HepG2 (cell line): Measurements from ENCODE around the gene MAP3K4. TPM values are rescaled to one million over a fixed set of nuclear protein-coding genes. Genes with fewer than 3 reads are reported as not detected.

Experiments used
- ATAC-seq: fragments of 200-7000 bp; cut with Tn5 transposase; 3 replicates; pipeline ENCODE4 v1.9.1; 2020; ENCODE audit warnings: mild to moderate bottlenecking, moderate library complexity
- BruUV-seq: library from RNA; stranded (reverse); fragments of 400-500 nt; replicated peaks from 2 replicates; lab custom pipeline; 2021; lab: Mats Ljungman, UMichigan
- CTCF ChIA-PET: fragments of 300-600 bp; formaldehyde crosslinking; extraction: SDS; loops from one replicate; lab custom pipeline; 2021; ENCODE audit warnings: low total read pairs, inconsistent platforms, low intra/inter-chr PET ratio; lab: Yijun Ruan, JAX
- POLR2A ChIA-PET: fragments of 350-600 bp; sonication (Branson Sonifier 250); formaldehyde crosslinking; loops from one replicate; lab custom pipeline; 2020; ENCODE audit warnings: antibody characterized with exemption, inconsistent platforms; lab: Yijun Ruan, JAX
- DNase-seq: peaks from one replicate; pipeline ENCODE4 v3.0.0-alpha.2; 2015; ENCODE audit warnings: low spot score
- FAIRE-seq: peaks from 3 replicates; lab custom pipeline; 2011; peaks lifted over from hg19 to GRCh38; lab: Jason Lieb, UNC
- H2AFZ ChIP-seq: one replicate; pipeline ENCODE4 v1.6.1; 2011; ENCODE audit warnings: low read length, inconsistent platforms
- H3K27ac ChIP-seq: fragments of 300-600 bp; 3 replicates; pipeline ENCODE4 v1.8.0; 2011; ENCODE audit warnings: mixed run types, mild to moderate bottlenecking, mixed read lengths, low read length, inconsistent platforms; ENCODE audit not compliant: insufficient read depth; ENCODE audit errors: extremely low read length
- H3K27me3 ChIP-seq, 2 experiments: fragments of 200-600 bp in 1 of 2; 2 replicates in 1 of 2; 3 replicates in 1 of 2; pipeline versions ENCODE4 v1.6.0 to v1.8.0; 2011; ENCODE audit warnings: low read length in 2 of 2, mild to moderate bottlenecking in 2 of 2, moderate library complexity in 2 of 2, inconsistent platforms in 1 of 2; ENCODE audit not compliant: insufficient read depth in 2 of 2, control insufficient read depth in 1 of 2
- H3K36me3 ChIP-seq, 2 experiments: fragments of 200-600 bp in 1 of 2; replicated peaks in 1 of 2; 2 replicates in 1 of 2; 3 replicates in 1 of 2; pipeline versions ENCODE4 v1.5.1 to v1.8.0; 2011; ENCODE audit warnings: low read length in 2 of 2, inconsistent platforms in 1 of 2; ENCODE audit not compliant: insufficient read depth in 2 of 2, control insufficient read depth in 1 of 2
- H3K4me1 ChIP-seq: 2 replicates; pipeline ENCODE4 v1.5.1; 2012; ENCODE audit warnings: low read length, inconsistent platforms; ENCODE audit not compliant: insufficient read depth
- H3K4me2 ChIP-seq: 2 replicates; pipeline ENCODE4 v1.6.0; 2011; ENCODE audit warnings: low read depth, low read length, inconsistent platforms
- H3K4me3 ChIP-seq, 3 experiments: fragments of 200-600 bp in 1 of 3; sonication (generic), shearing (Covaris generic) in 1 of 3; replicated peaks in 1 of 3; 2 replicates each; pipeline ENCODE4 v1.5.1; 2011 to 2016; ENCODE audit warnings: low read length in 3 of 3, inconsistent platforms in 2 of 3, low read depth in 2 of 3, mild to moderate bottlenecking in 2 of 3, control low read depth in 1 of 3, mixed read lengths in 1 of 3; ENCODE audit not compliant: insufficient read depth in 1 of 3
- H3K79me2 ChIP-seq: one replicate; pipeline ENCODE4 v1.6.1; 2011; ENCODE audit warnings: low read length, inconsistent platforms; ENCODE audit not compliant: insufficient read depth
- H3K9ac ChIP-seq: 2 replicates; pipeline ENCODE4 v1.6.0; 2011; ENCODE audit warnings: mild to moderate bottlenecking, low read depth, low read length, inconsistent platforms; ENCODE audit not compliant: insufficient read depth
- H3K9me3 ChIP-seq: 2 replicates; pipeline ENCODE4 v1.5.1; 2012; ENCODE audit warnings: mild to moderate bottlenecking, low read length
- H4K20me1 ChIP-seq: 2 replicates; pipeline ENCODE4 v1.6.0; 2011; ENCODE audit warnings: inconsistent platforms, mild to moderate bottlenecking, low read length, moderate library complexity; ENCODE audit not compliant: insufficient read depth
- ATF4 ChIP-seq, 2 experiments: fragments of 450-650 bp in 1 of 2; sonication (generic) in 1 of 2; formaldehyde crosslinking; IDR thresholded peaks; 2 replicates each; pipeline versions ENCODE4 v1.5.0 to v1.8.0; 2020 to 2022; ENCODE audit warnings: mild to moderate bottlenecking in 1 of 2, missing genetic modification reagents in 1 of 2
- ATF5 ChIP-seq: sonication (generic); formaldehyde crosslinking; IDR thresholded peaks from 2 replicates; pipeline ENCODE4 v1.4.0; 2020; ENCODE audit warnings: mild to moderate bottlenecking, low read depth, missing genetic modification reagents
- DDIT3 ChIP-seq: sonication (generic); formaldehyde crosslinking; IDR thresholded peaks from 2 replicates; pipeline ENCODE4 v1.4.0; 2020; ENCODE audit warnings: mild to moderate bottlenecking, missing genetic modification reagents
- FOXA3 ChIP-seq: IDR thresholded peaks from 2 replicates; pipeline ENCODE4 v1.6.1; 2016; ENCODE audit warnings: missing genetic modification reagents, missing compliant biosample characterization
- HMGA1 ChIP-seq: sonication (generic); formaldehyde crosslinking; conservative IDR thresholded peaks from 2 replicates; pipeline ENCODE4 v1.4.0; 2020; ENCODE audit warnings: missing genetic modification reagents
- MXI1 ChIP-seq: IDR thresholded peaks from 3 replicates; pipeline ENCODE4 v1.6.1; 2012; ENCODE audit warnings: low read depth, low read length, inconsistent platforms, borderline replicate concordance
- NFATC3 ChIP-seq: sonication (generic); formaldehyde crosslinking; IDR thresholded peaks from 2 replicates; pipeline ENCODE4 v1.5.1; 2020; ENCODE audit warnings: mild to moderate bottlenecking, missing genetic modification reagents
- RFX1 ChIP-seq: fragments of 450-650 bp; IDR thresholded peaks from 2 replicates; pipeline ENCODE4 v1.6.1; 2017
- SIX1 ChIP-seq: sonication (generic); formaldehyde crosslinking; IDR thresholded peaks from 2 replicates; pipeline ENCODE4 v1.4.0; 2020; ENCODE audit warnings: missing genetic modification reagents, borderline replicate concordance
- ZFP41 ChIP-seq: sonication (generic); formaldehyde crosslinking; IDR thresholded peaks from 2 replicates; pipeline ENCODE4 v1.4.0; 2020; ENCODE audit warnings: mild to moderate bottlenecking, missing genetic modification reagents, borderline replicate concordance
- ZNF256 ChIP-seq: sonication (generic); formaldehyde crosslinking; conservative IDR thresholded peaks from 2 replicates; pipeline ENCODE4 v1.4.0; 2020; ENCODE audit warnings: missing genetic modification reagents
- ZNF619 ChIP-seq: sonication (generic); formaldehyde crosslinking; IDR thresholded peaks from 2 replicates; pipeline ENCODE4 v1.4.0; 2020; ENCODE audit warnings: mild to moderate bottlenecking, missing genetic modification reagents
- ZNF710 ChIP-seq: sonication (generic); formaldehyde crosslinking; IDR thresholded peaks from 2 replicates; pipeline ENCODE4 v1.5.0; 2020; ENCODE audit warnings: mild to moderate bottlenecking, missing genetic modification reagents, borderline replicate concordance
- ZNF740 ChIP-seq: sonication (generic); formaldehyde crosslinking; IDR thresholded peaks from 2 replicates; pipeline ENCODE4 v1.4.0; 2020; ENCODE audit warnings: missing genetic modification reagents
- ZNF75D ChIP-seq: sonication (generic); formaldehyde crosslinking; IDR thresholded peaks from 2 replicates; pipeline ENCODE4 v1.8.1; 2023; ENCODE audit warnings: missing genetic modification reagents, mild to moderate bottlenecking, borderline replicate concordance
- ZSCAN12 ChIP-seq: sonication (generic); formaldehyde crosslinking; IDR thresholded peaks from 2 replicates; pipeline ENCODE4 v1.9.0; 2021; ENCODE audit warnings: mild to moderate bottlenecking, missing genetic modification reagents
- WGBS: methylation state at CpG from one replicate; pipeline ENCODE4 v1.1.6; 2017; ENCODE audit warnings: low lambda C conversion rate; 5-methylcytosine and 5-hydroxymethylcytosine counted together
- in situ Hi-C: cut with HindIII; loops from 2 replicates; pipeline ENCODE4 v1.10.0; 2017; ENCODE audit warnings: low pct_unique_long_range_greater_than_20kb; ENCODE audit not compliant: extremely low pct_ligation_motif_present
- intact Hi-C: fragments of 100-400 bp; cut with micrococcal nuclease; formaldehyde crosslinking; loops from one replicate; pipeline ENCODE4 v1.10.0; 2022; ENCODE audit not compliant: unreplicated experiment
- polyA plus RNA-seq, 8 experiments: library from polyadenylated mRNA; depleted of rRNA in 3 of 8; stranded (reverse) in 7 of 8; unstranded in 1 of 8; fragments of >200 nt; fragmentation: Illumina TruSeq in 4 of 8; extraction: Trizol in 4 of 8; gene quantifications; 2 replicates each; pipeline versions ENCODE4 v1.2.1 to v1.2.3, GENCODE V29; 2011 to 2016; ENCODE audit warnings: low read depth in 4 of 8, missing spikeins in 1 of 8, mixed read lengths in 1 of 8; ENCODE audit not compliant: insufficient read depth in 1 of 8
- total RNA-seq, 5 experiments: library from RNA; depleted of rRNA; stranded (reverse); fragments of >200 nt; fragmentation: Illumina TruSeq; extraction: Trizol; gene quantifications; 2 replicates each; pipeline ENCODE4 v1.2.3, GENCODE V29; 2016; ENCODE audit warnings: low read depth in 1 of 5
- TF ChIP-seq, protein P1 (sequence below): sonication (generic); formaldehyde crosslinking; IDR thresholded peaks from 2 replicates; pipeline ENCODE4 v1.8.1; 2023; ENCODE audit warnings: mild to moderate bottlenecking, missing genetic modification reagents, borderline replicate concordance
- TF ChIP-seq, protein P2 (sequence below): sonication (generic); formaldehyde crosslinking; IDR thresholded peaks from 2 replicates; pipeline ENCODE4 v1.4.0; 2020; ENCODE audit warnings: missing genetic modification reagents

MAP3K4 gene
- total and polyA plus RNA-seq, 2 of the 13 experiments (the other 11 are each of a cell fraction or from before 2014, with no cell fraction given): 12.9 to 33.6 TPM

DNA sequence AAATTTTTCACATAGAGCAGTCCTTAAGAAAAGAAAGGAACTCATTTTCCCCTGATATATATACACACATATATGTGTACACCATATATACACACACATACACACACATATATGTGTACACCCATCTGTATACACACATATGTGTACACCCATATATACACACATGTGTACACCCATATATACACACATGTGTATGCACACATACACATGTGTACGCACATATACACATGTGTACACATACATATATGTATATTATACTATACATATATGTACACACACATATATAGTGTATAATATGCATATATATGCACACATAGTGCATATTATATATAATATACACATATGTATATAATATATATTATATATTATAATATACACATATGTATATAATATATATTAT lies 9.1 kb downstream of the MAP3K4 start (continued):
- TF ChIP-seq ZFP41: no peak
- TF ChIP-seq, protein P1, sequence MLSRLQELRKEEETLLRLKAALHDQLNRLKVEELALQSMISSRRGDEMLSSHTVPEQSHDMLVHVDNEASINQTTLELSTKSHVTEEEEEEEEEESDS (CRISPR knock-in tag): no peak
- no peak for TF ChIP-seq SIX1
- no peak for TF ChIP-seq DDIT3
- no peak for TF ChIP-seq ZSCAN12
- TF ChIP-seq MXI1: peak; percentile 53; the same call in 1 of the 3 replicates
- TF ChIP-seq, all 625 proteins: peak for 2

GRCh38 chr6:161001421-161001820 lies 9.9 kb downstream of the MAP3K4 start:
- Histone ChIP-seq H3K4me3 (no peak overlapping the region), H3K4me2 (no peak overlapping the region; the same call in 1 of the 2 replicates), H3K27ac (no peak overlapping the region), H2AFZ (no peak overlapping the region), H3K9ac (no peak overlapping the region), H3K27me3 (no peaks in the 10 kb centered on the region), H3K79me2 (peaks cover 66% of the 10 kb centered on the region), H3K9me3 (no peaks in the 10 kb centered on the region), H4K20me1 (peaks cover 2% of the 10 kb centered on the region), H3K4me1 (peaks cover 22% of the 10 kb centered on the region), H3K36me3 (no peaks in the 10 kb centered on the region)
- intact Hi-C loops (loop anchor here (1.0 kb wide), 1 partner anchor 9 kb away; no protein-coding TSS in a partner anchor), in situ Hi-C loops (no loop called here)
- ATAC-seq: peak; percentile 80
- FAIRE-seq: no peak
- WGBS: 56% methylated on average over 4 of the region's 4 CpGs
- BruUV-seq: no TSS peak
- ChIA-PET POLR2A (interaction anchor here (1.3 kb wide), 1 partner anchor 9 kb away, joined by 3 read pairs; no protein-coding TSS in a partner anchor), CTCF (no interaction called here)
- DNase-seq: peak; percentile 53
- TF ChIP-seq ZNF75D (CRISPR knock-in tag) (no peak), NFATC3 (no peak), ZNF710 (CRISPR knock-in tag) (no peak), ATF4 (CRISPR knock-in tag; IDR thresholded peaks at IDR 0.05) (0 out of 4 replicates have a peak, but pooled peaks of 1 of the 2 experiments have one; percentile 34), ZNF256 (CRISPR knock-in tag) (no peak), ZNF740 (CRISPR knock-in tag) (no peak), FOXA3 (CRISPR knock-in tag) (peak; percentile 42; the same call in 1 of the 2 replicates), ATF5 (no peak), ZNF619 (CRISPR knock-in tag) (no peak), RFX1 (no peak), HMGA1 (CRISPR knock-in tag) (no peak)
- TF ChIP-seq, protein P2, sequence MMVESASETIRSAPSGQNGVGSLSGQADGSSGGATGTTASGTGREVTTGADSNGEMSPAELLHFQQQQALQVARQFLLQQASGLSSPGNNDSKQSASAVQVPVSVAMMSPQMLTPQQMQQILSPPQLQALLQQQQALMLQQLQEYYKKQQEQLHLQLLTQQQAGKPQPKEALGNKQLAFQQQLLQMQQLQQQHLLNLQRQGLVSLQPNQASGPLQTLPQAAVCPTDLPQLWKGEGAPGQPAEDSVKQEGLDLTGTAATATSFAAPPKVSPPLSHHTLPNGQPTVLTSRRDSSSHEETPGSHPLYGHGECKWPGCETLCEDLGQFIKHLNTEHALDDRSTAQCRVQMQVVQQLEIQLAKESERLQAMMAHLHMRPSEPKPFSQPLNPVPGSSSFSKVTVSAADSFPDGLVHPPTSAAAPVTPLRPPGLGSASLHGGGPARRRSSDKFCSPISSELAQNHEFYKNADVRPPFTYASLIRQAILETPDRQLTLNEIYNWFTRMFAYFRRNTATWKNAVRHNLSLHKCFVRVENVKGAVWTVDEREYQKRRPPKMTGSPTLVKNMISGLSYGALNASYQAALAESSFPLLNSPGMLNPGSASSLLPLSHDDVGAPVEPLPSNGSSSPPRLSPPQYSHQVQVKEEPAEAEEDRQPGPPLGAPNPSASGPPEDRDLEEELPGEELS (CRISPR knock-in tag): peak; percentile 63
